Jurkat, Clone E6-1 (cell line): Measurements from ENCODE around the gene SSMEM1.
"Not testable (repeated sequence)": the region's sequence is repeated elsewhere in the genome, so short reads cannot be mapped to it uniquely, and the experiment has no call there.

ENCODE experiments used
- DNase-seq: peaks from one replicate; pipeline ENCODE4 v3.0.0-alpha.2; 2011; ENCODE audit warnings: low read depth, low spot score
- H3K4me3 ChIP-seq: 2 replicates; pipeline ENCODE4 v1.5.1; 2011; ENCODE audit warnings: mild to moderate bottlenecking, low read length, control low read depth, moderate library complexity

Gene SSMEM1

DNA sequence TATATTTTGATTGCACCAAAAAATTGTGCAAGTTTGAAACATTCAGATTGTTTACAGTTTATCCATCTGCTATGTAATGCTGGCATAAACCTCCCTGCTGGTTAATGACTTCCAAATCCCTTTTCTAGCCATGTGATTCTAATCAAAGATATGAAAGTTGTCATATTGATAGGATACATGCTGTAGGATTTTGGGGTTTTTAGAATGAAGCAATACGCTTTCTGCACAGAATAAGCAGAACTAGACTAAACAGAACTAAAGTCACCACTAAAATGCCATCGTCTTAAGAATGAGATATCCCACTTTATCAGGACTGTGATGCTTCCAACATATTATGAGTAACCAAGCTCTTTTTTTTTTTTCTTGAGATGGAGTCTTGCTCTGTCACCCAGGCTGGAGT, 856 bp downstream of the SSMEM1 start:
- no peak overlapping the region for H3K4me3 ChIP-seq
- DNase-seq = no peak

DNA sequence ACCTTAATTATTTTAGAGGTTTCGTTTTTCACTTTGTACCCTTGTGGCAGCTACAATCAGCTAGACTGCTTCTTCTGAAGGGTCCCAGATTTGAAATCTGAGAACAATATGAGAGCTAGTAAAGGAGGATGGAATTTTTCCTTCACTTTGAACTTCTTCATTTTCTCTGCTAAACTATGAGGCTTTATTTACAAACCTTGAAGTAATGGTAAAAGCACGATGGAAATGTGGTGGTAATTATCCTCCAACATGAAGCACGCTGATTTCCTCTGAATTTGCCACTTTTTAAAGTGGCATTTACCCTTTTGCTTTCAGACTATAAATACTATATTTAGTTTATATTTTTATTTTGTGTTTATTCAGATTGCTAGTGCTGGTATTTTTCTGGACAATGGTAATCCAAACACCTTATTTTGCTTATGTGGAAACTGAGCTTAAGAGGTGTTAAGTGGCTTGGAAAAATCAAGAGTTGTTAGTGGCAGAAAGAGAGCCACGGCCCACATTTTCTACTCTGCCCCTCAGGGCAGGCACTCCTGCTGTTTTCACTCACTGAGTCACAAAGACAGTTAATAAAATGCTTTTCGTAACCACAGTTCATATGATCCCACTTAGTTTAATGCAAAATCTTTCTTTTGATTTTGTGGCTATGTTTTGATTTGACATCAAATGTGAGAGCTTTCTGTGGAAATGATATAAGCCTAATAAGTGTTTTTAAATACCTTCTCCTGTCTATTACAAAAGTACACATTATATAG, 2.7 kb downstream of the SSMEM1 start:
- no peak overlapping the region for H3K4me3 ChIP-seq
- no peak for DNase-seq

DNA sequence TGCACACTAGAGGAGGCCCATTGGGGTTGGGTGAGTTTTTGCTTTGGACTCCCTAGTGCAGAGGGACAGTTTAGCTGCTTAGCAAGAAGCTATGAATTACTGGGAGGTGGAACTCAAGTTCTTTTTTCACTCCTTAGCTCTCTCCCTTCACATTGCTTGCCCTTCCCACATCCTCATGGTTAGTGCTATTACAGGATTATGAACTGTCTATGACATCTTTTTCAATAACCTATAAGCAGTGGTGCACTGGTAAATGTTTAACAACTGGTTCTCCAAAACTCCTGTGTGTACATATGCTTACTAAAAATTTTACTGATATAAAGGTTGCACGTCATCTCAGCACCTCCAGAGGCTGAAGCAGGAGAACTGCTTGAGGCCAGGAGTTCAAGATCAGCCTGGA, 6.2 kb downstream of the SSMEM1 start:
- no peak overlapping the region for H3K4me3 ChIP-seq
- DNase-seq = no peak

DNA sequence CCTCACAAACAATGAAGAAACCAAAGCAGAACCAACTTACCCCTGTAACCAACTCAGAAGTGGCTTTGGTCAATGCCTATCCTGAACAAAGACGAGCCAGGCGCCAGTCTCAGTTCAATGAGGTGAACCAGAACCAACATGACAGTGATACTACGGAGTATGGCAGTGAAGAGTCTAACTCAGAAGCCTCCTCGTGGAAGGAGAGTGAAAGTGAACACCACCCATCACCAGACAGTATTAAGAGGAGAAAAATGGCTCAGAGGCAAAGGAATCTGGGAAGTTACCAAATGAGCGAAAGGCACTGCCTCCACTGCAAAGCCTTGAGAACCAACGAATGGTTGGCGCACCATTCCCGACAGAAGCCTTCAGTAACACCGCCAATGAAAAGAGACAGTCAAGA, 8.4 kb downstream of the SSMEM1 start:
- DNase-seq = no peak
- no peak overlapping the region for H3K4me3 ChIP-seq

DNA sequence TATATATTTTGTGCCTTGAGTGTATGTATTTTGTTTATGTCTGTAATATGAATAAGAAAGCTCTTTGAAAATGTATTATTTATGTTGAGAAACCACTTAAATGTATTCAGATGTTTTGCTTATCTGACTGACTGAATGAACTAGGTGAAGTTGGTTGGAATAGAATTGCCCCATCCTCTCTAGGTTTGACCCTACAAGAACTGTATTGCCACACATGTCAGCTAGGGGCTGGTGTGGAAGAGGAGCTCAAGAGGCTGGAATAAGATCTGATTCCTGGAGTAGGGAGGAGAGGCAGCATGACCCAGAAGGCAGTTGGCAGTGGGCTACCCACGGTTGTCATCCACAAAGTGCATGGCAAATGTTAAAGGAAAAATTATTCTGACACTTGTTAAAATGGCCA, 9.1 kb downstream of the SSMEM1 start:
- no peak for DNase-seq
- H3K4me3 ChIP-seq = no peak overlapping the region

DNA sequence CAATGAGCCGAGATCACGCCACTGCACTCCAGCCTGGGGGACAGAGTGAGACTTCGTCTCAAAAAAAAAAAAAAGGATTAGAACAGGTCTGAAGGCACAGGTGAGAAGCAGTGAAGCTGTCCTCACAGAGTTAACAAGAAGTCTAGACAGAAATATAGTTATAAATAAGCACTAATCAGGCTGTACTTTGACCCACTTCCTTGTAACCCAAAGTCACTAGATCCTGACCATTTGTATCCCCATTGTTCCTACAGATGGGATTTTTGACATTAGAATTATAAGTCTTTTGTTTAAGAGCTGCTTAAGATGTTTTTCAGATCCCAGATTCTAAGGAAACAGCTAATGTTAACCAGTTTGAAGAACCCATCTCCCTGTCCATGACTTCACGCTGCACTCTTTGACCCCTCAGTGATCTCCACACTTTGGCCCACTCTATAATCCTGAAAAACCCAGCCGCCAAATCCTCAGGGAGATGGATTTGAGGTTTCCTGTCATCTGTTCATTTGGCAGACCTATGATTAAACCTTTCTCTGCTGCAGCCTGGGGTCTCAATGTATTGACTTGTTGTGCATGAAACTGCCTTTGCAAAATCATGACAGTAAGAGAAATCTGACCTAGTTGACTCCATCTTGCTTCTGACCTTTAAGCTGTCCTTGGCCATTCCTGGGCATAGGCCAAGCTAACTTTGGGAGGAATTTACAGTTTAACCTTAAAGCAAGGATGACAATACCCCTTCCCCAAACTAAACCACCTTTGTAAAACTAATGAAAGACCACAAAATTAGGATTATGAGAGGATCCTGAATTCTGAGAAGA, 11.4 kb downstream of the SSMEM1 start:
- no peak for DNase-seq
- H3K4me3 ChIP-seq = no peak overlapping the region

DNA sequence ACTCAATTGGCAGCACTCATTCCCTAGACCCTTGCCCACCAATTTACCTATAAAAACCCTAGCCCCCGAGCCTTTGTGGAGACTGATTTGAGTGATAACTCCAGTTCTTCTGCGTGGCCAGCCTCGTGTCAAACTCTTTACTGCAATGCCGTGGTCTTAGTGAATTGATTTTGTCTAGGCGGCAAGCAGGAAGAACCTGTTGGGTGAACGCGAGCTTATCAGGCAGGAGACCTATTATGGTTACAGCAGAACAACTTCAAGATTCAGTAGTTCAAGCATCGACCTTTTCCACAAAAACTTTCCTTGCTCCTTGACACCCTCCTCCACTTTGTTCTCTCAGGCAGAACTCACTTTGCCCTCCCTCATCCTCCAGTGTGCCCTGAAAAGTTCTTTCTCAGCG, 12.2 kb downstream of the SSMEM1 start:
- H3K4me3 ChIP-seq = no peak overlapping the region
- DNase-seq = no peak

DNA sequence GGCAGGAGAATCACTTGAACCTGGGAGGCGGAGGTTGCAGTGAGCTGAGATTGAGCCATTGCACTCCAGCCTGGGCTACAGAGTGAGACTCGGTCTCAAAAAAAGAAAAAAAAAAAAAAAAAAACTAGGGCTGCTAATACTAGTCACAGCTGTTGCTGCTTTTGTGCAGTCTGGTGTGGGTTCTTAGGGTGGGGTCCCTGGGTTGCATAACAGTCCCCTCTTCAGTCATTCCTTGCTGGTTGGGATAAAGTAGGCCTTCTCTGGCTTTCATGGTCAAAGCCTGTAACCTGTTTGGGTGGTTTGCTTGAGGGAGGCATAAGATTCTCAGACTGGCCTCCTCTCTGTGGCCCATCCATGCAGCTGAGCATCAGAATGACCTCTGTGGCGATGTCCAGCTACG, 14.1 kb downstream of the SSMEM1 start:
- no peak overlapping the region for H3K4me3 ChIP-seq

DNA sequence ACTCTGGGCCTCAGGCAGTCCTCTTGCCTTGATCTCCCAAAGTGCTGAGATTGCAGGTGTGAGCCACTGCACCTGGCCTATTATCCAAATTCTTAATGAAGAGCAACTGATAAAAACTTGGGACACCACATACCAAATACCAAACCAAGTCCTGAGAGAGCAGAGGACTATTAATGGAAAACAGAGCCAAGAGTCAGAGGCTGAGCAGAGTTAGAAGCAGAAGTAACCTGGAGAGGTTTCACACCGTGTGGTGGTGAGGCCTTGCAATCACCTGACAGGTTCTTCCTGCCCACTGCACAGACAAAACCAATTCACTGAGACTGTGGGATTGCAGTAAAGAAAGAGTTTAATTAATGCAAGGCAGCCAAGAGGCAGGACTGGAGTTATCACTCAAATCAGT, 16.0 kb downstream of the SSMEM1 start:
- no peak for DNase-seq
- H3K4me3 ChIP-seq = no peak overlapping the region

More for the DNA sequence above, 14.1 kb downstream of the SSMEM1 start:
- DNase-seq = no peak

DNA sequence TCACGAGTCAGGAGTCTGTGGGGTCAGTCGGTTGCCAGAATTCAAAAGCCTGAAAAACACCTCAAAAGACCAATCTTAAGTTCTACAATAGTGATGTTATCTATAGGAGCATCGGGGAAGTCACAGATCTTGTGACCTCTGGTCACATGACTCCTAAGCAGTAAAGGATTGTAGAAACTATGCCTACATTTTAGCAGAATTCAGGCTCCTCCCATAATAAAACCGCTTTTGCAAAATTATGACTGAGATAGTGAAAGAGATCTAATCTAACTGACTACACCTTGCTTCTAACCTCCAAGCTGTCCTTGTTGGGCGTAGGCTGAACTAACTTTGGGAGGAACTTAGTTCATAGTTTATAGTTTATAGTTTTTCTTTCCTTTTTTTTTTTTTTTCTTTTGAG, 16.6 kb downstream of the SSMEM1 start:
- no peak for DNase-seq
- no peak overlapping the region for H3K4me3 ChIP-seq

DNA sequence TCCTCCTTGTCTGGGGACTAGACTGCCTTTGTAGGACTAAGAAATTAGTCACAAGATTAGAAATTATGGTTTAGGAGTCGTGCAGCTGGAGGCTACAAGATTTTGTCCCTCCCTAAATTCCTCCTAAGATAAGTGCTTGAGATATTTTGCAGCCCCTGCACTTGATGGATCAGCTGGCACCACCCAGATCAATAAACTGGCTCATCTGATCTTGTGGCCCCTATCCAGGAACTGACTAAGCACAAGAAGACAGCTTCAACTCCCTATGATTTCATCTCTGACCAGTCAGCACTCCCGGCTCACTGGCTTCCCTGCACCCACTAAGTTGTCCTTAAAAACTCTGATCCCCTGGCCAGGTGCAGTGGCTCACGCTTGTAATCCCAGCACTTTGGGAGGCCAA, 17.3 kb downstream of the SSMEM1 start:
- not testable (repeated sequence) for H3K4me3 ChIP-seq, DNase-seq

DNA sequence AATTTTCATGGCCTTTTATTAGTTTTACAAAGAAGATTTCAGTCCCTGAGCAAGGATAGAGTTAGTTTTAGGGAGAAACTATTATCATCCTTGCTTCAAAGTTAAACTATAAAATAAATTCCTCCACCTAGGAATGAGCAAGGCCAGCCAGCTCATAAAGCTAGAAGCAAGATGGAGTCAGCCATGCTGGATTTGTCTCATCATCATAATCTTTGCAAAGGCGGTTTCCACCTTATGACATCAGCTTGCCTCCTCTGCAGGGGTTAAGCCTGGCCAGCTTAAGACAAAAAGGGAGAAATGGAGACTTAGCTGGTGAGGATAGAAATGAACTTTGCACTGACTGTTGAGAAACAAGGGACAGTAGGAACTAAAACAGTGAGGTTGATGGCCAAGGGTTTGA, 18.7 kb downstream of the SSMEM1 start:
- no peak overlapping the region for H3K4me3 ChIP-seq
- DNase-seq = no peak

DNA sequence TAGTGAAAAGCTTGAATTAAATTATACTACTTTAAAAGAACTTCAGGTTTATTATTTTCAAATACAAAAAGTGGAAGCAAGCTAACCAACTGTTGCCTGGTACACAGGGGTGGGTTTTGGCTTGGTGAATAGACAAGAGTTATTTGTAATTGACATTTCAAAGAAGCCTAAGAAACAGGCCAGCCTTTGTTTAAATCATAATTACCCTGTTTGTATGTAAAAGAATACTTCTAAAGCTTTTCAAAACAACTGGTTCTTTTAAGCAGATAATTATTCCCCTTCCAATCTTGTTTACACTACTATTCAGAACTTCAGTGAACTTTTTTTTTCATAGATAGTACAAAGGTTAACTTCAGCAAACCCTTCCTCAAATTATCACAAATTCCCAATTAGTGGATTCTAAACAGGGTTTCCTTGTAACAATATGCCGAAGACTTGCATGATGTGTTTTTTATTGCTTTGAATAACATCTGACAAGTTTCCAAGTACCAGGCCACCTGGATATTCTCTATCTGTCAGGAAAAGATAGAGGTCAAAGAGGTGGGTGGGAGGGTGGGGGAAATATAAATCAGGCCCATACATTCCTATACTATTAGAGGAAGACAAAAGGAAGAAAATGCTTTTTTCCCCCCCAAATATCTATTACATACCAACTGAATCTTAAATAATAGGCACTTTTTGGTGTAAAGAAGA, 20.4 kb downstream of the SSMEM1 start:
- no peak overlapping the region for H3K4me3 ChIP-seq
- DNase-seq = no peak

DNA sequence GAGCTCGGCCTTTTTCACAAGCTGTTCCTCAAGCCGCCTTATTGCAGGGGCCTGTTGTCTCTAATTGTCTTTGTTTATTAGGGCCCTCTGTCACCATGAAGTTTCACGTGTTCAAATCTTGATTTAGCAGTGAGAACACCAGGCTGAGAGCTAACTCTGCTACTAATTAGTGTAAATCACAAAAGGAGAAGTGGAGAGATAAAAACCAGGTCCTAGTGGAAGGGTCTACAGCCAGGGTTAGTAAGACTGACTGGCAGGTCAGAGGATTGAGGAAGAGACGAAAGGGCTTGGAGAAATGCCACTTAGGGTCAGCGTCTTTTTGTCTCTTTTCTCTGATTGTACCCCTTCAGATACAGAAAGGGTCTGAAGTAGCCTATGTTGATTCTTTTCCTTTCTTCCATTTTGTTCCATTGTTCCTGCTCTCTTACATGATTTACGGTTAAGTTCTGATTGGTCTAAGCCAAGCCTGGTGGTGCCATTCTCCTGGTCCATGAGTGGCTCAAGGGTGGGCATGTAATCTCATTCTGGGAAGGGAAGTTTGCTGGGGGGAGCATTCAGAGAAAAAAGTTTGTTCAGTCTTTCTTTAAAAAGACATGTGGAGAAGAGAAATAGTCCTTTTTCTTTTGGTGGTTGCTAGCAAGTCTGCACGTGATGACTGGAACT, 21.3 kb downstream of the SSMEM1 start:
- H3K4me3 ChIP-seq = no peak overlapping the region
- DNase-seq = no peak

DNA sequence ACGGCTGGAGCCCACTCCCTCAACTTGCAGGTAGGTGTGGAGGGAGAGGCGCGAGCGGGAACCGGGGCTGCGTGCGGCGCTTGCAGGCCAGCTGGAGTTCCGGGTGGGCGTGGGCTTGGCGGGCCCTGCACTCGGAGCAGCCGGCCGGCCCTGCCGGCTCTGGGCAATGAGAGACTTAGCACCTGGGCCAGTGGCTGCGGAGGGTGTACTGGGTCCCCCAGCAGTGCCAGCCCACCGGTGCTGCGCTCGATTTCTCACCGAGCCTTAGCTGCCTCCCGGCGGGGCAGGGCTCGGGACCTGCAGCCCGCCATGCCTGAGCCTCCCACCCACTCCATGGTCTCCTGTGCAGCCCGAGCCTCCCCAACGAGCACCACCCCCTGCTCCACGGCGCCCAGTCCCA, 22.3 kb downstream of the SSMEM1 start:
- H3K4me3 ChIP-seq, DNase-seq: not testable (repeated sequence)

DNA sequence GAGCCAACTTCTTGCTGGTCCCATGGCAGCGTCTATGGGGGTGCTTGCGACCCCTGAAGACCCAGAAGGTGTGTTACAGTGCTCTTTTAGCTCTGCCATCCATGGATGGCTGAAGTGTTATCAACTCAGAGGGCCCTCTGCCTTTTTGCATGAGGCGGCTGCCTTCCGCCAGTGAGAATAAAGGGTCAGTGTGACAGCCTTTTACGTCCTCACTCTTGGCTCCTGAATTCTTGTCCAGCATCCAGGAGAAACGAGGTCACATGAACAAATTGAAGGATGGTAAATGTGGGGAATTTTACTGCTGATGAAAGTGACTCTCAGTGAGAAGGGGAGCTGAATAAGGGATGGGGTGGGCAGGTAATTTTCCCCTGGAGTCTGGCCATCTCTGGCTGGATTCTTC, 24.1 kb downstream of the SSMEM1 start:
- DNase-seq = no peak
- no peak overlapping the region for H3K4me3 ChIP-seq

DNA sequence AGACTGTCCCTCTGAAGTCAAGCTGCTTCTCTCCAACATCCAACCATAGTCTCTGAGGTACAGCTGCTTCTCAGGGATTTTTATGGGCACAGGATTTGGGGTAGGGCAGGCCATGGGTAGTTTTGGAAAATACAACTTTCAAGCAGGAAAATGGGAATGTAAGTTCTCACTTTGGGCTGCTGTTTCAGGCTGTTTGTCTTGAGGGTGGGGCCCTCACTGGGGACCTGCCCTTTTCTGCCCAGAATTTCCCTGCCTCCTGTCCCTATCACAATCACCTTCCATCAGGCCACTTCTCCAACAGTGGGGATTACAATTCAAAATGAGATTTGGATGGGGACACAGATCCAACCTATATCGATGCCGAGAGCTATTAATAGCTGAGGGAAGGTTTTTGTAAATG, 24.5 kb downstream of the SSMEM1 start:
- H3K4me3 ChIP-seq = no peak overlapping the region
- no peak for DNase-seq

DNA sequence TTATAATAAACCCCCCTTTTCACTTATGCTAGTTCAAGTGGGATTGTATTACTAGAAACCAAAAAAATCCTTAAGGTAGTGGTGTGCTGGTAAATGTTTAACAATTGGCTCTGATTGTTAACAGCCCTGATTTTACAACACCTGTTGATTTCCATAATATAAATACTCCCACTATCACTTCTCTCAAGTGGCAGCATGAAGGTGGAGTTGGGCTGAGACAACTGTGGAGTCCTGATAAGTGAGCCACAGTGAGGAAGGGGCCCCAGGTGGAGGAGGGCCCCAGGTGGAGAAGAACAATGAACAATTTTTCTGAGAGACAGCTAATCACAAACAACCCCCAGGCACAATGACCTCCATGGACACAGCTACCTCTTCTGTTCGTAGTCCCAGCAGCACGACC, 26.4 kb downstream of the SSMEM1 start:
- no peak overlapping the region for H3K4me3 ChIP-seq
- DNase-seq = no peak

DNA sequence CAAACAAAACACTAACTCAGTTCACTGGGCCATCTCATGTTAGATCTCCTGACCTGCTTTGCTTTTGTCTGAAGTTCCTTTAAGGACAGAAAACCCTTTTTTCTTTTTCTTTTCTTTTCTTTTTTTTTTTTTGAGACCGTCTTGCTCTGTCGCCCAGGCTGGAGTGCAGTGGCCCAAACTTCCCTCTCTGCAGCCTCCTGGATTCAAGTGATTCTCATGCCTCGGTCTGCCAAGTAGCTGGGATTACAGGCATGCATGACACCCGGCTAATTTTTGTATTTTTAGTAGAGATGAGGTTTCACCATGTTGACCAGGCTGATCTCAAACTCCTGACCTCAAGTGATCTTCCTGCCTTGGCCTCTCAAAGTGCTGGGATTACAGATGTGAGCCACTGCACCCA, 28.7 kb downstream of the SSMEM1 start:
- H3K4me3 ChIP-seq, DNase-seq: not testable (repeated sequence)

DNA sequence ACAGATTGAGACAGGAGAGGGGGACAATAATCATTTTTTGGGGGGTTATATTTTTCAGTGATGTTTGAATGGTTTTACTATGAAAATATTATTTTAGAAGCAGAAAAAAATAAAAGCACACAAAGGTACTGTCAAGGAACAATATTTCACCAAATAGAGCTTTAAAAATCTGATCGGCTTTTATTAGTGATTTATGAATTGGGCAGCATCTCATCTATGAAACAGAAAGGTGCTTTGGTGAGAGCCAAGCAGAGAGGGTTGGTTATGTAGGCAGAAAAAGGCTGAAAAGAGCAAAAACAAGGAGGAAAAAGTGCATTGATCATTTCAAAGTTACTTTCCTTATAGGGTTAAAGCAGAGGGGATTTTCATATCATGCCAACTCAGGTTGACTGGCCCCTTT, 32.6 kb downstream of the SSMEM1 start:
- no peak overlapping the region for H3K4me3 ChIP-seq
- DNase-seq = no peak
